NK-92 (cell line): ENCODE data around the gene FER.
"Not testable (repeated sequence)": the region's sequence is repeated elsewhere in the genome, so short reads cannot be mapped to it uniquely, and the experiment has no call there.

Experiments used
- DNase-seq: peaks from one replicate; lab custom pipeline; 2025; ENCODE audit not compliant: unreplicated experiment; lab: John Stamatoyannopoulos, UW

FER gene

DNA sequence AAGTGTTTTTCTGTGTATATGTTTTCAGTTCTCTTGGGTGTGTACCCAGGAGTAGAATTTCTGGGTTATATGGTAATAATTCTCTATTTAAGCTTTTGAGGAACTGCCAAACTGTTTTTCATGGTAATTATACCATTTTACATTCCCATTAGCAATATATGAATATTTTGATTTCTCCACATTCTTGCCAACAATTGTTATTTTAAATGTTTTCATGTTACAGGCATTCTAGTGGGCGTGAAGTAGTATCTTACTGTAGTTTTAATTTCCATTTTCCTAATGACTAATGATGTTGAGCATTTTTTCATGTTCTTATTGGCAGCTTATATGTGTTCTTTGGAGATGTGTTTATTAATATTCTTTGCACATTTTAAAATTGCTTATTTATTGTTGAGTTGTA is 199.5 kb downstream of the FER start:
- no peak for DNase-seq

GRCh38 chr5:108950276-108950675 is 202.6 kb downstream of the FER start:
- no peak for DNase-seq

DNA sequence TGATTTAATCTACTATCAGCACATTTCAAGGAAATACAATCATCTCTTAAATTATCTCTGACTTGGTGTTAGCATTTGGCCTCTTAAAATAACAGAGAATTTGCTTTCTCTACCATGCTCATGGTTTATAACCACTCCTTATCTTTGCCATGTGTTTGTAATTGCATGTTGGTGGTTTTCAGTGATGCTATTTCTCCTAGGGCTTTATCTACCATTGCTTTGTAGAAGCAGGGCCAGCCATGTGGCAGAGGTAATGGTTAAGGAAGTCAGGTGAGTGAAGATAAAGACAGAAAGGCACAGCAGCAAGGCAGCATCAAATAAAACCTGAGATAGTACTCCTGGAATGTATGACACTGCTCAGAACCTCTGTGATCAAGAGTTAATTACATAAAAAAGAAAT is 206.2 kb downstream of the FER start:
- DNase-seq: no peak

- no peak for DNase-seq
Observed at GRCh38 chr5:108957333-108957732, 209.6 kb downstream of the FER start.

DNA sequence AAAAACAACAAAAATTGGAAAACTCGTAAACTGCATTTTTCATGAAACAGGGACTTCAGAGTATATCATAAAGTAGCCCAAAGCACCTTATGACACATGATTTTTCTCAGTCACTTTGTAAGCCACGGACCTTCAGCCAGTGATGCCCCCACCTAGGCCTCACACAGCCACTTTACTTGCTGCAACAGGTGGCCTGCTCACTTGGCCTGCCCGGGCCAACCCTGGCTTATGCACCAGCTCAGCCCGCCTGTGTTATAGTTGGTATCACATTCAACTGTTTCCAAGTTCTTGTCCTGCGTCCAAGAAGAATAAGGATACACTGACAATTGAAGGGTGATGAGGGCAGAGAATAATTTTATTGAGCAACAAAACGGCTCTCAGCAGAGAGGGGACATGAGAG is 219.2 kb downstream of the FER start:
- DNase-seq: no peak

DNA sequence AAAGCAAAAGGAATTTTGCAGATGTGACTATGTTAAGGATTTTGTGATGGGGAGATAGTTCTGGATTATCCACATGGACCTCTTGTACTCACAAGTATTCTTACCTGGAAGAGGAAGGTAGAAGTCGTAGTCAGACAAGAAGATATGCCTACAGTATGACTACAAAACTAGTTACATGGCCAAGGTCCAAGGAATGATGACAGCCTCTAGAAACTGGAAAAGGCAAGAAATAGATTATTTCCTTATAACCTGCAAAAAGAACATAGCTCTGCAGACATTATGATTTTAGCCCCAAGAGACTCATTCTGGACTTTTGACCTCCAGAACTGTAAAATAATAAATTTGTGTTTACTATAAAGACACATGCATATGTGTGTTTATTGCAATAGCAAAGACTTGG is 226.9 kb downstream of the FER start:
- no peak for DNase-seq

DNA sequence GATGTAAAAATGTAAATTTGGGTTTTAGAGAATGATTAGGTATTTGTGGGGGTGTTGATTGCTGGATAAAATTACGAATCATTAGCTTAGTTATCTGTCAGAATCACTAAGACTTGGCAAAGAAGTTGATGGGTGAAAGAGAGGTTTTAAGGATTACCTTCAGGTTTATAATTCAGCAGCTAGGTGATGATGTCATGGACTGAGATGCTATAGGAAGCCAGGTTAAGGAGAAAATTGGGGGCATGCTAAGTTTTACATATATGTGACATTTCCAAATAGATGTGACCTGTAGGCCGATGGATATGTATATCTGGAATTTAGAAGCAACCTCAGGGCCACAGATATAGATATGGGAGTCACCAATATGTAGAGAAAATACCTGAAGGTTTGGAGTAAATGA is 228.0 kb downstream of the FER start:
- DNase-seq: no peak

DNA sequence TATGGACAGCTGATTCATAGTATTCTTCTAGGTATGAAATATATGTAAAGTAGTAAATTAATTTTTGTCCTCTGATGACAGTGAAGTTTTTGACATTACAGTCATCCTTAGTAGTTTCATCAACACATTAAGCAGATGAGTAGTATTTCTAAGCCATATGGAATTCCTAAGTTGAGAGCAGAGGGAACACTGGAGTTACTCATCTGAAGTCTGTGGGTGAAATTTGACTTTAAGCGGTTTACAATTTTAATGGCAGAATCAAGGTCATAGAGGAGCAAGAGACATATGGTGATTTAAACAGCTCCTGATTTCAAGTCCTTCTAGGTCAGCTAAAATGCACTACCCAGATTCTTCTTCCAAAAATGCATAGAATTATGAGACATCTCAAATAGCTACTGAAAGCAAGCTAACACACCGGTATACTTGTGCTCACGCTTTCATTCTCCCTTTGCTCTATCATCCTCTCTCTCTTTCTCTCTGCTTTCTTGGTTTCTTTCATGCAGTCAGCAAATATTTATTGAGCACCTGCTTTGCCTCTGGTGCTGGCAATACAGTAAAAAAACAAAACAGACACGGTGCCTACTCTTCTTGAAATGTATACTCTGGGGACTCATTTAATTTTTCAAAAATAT is 235.9 kb downstream of the FER start:
- DNase-seq: no peak

DNA sequence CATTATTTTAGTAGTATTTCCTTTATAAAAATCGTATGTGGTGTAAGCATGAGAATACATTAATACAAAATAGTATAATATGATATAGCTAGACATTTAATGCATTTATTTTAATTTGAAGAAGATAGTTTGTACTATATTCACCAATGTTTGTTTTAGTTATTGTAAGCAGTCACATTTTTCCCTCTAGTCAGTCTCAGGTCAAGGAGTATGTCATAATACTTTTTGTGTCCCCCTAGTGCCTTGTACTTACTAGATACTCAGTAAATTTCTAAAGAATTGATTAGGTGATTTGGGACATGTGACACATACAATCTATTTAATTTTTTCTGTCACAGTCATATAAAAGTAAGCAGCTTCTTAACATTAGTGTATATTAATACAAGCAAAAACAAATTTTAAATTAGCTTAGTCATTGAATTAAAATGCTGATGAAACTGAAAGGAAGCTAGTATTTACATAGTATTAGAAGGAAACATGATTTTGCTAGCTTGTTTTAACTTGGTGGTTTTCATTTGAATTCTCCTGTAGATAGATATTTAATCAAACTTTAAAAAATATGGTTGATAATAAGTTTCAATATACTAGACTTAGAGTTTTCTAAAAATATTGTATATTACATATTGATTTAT is 242.2 kb downstream of the FER start:
- DNase-seq: no peak

DNA sequence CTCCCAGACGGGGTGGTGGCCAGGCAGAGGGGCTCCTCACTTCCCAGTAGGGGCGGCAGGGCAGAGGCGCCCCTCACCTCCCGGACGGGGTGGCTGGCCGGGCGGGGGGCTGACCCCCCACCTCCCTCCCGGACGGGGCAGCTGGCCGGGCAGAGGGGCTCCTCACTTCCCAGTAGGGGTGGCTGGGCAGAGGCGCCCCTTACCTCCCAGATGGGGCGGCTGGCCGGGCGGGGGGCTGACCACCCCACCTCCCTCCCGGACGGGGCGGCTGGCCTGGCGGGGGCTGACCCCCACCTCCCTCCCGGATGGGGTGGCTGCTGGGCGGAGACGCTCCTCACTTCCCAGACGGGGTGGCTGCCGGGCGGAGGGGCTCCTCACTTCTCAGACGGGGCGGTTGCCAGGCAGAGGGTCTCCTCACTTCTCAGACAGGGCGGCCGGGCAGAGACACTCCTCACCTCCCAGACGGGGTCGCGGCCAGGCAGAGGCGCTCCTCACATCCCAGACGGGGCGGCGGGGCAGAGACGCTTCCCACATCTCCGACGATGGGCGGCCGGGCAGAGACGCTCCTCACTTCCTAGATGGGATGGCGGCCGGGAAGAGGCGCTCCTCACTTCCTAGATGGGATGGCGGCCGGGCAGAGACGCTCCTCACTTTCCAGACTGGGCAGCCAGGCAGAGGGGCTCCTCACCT is 244.8 kb downstream of the FER start:
- DNase-seq: not testable (repeated sequence)

DNA sequence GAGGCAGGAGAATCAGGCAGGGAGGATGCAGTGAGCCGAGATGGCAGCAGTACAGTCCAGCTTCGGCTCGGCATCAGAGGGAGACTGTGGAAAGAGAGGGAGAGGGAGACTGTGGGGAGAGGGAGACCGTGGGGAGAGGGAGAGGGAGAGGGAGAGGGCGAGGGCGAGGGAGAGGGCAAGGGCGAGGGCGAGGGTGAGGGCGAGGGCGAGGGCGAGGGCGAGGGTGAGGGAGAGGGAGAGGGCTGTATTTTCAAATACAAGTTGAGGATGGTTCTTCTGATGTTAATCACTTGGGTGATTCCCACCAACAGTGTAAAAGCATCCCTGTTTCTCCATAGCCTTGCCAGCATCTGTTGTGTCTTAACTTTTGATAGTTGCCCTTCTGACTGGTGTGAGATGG is 245.7 kb downstream of the FER start:
- not testable (repeated sequence) for DNase-seq

- DNase-seq: no peak
Observed at GRCh38 chr5:108997720-108998119, 250.0 kb downstream of the FER start.

- DNase-seq: no peak
Observed at GRCh38 chr5:108998216-108998615, 250.5 kb downstream of the FER start.

DNA sequence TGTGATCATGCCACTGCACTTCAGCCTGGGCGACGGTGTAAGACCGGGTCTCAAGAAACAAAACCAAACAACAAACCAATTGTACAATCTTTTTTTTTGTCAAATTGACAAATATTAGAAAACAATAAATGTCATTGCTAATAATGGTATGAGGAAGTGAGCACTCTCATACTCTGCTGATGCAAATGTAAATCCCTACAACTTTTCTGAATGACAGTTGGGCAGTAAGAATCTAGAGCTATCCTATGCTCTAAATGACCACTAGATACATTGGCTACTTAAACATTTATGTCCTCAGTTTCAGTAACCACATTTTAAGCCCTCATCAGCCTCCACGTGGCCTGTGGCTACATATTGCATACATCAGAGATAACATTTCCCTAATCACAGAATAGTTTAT is 256.2 kb downstream of the FER start:
- DNase-seq: no peak

- no peak for DNase-seq
Observed at GRCh38 chr5:109005297-109006009, 257.8 kb downstream of the FER start.

GRCh38 chr5:109006129-109006528 is 258.4 kb downstream of the FER start:
- DNase-seq: no peak

DNA sequence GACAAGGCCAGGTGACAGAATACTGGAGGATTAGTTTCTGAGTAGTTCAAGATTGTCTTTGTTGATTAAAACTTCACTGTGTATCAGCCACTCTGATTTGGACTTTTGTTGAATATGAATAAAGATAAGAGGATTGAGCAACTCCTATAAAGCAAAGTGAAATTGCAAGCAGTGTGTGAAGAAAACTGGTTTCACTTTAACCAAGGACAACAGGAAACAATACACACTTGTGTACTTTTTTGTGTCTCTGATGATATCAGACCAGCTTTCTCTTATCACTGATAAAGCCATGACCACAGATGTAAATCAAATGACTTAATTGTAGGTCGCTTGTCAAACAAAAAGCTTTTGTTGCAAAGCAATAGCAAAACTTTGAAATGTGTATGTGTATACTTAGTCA is 268.6 kb downstream of the FER start:
- no peak for DNase-seq

GRCh38 chr5:109022056-109022455 is 274.4 kb downstream of the FER start:
- DNase-seq: no peak

DNA sequence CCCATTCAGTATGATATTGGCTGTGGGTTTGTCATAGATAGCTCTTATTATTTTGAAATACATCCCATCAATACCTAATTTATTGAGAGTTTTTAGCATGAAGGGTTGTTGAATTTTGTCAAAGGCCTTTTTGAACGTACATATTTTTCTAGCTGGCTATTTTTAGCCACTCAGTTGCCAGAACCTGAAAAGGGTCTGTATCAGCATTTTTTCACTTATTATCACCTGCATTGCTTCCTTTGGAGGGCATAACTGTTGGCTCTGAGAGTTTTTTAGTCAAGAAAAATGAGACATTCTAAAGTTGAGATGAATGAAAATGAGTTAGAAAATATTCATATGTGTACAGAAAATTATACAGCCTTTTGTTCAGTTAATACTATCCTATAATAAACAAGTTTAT is 278.0 kb downstream of the FER start:
- DNase-seq: not testable (repeated sequence)

GRCh38 chr5:109027983-109028607 is 280.4 kb downstream of the FER start:
- no peak for DNase-seq

GRCh38 chr5:109028608-109029299 is 281.1 kb downstream of the FER start:
- DNase-seq: no peak
